ENCODE results near the gene SETD2.
A peak's percentile ranks its signal among the peaks of the same experiment; 100 is the strongest.

The SETD2 gene

GRCh38 chr3:46996689-46997452 lies 167.0 kb downstream of the SETD2 start:
- DNase-seq, result no peak

DNA sequence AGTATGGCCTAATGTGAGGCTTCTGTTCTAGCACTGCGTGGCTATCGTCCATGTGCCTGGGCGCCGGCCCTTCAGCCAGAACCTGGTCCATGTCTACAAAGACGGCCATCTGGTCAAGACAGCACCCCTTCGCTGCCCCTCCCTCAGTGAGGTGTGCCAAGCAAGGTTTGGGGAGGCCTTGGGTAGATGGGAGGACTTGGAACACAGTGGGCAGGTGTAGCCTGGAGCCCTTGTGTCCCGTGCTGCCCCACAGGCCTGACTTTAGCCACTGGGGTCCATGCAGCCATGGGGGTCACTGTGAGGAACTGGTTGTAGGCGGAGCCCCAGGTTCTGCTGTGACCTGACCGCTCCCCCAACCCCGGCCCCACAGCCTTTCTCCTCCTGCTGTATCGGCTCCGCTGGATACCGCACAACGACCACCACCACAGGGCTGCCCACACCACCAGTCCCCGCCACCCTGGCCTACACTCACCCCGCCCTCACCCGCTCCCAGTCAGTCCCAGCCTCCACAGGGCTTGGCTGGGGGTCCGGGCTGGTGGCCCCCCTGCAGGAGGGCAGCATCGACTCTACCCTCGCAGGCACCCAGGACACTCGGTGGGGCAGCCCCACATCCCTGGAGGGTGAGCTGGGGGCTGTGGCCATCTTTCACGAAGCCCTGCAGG lies 167.9 kb downstream of the SETD2 start:
- no peak for DNase-seq

DNA sequence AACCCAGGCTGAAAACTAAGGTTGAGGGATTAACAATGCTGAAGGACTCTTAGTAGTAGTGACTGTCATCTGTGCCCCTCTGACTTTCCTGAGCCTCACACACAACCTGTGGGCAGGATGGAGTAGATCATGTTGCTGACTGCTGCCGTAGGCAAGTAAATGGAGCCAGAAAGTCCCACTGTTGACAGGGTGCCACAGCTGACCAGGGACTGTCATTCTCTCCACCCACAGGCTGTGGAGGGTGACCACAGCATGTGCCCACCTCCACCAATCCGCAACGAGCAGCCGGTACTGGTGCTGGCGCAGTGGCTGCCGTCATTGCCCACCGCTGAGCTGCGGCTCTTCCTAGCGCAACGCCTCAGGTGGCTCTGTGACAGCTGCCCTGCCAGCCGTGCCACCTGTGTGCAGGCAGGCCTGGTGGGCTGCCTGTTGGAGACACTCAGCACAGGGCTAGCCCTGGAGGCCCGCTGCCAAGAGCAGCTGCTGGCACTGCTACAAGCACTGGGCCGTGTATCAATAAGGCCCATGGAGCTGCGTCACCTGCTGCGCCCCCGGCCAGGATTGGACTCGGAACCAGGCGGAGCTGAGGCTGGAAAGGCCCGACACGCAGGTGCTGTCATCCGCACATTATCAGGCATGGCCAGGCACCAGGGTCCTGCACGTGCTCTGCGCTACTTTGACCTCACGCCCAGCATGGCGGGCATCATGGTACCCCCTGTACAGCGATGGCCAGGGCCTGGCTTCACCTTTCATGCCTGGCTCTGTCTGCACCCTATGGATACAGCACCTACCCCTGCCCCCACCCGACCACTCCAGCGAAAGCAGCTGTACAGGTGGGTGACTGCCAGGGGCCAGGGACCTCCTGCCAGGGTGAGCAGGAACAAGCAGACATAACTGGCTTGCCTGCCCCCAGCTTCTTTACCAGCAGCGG lies 168.8 kb downstream of the SETD2 start:
- no peak for DNase-seq

DNA sequence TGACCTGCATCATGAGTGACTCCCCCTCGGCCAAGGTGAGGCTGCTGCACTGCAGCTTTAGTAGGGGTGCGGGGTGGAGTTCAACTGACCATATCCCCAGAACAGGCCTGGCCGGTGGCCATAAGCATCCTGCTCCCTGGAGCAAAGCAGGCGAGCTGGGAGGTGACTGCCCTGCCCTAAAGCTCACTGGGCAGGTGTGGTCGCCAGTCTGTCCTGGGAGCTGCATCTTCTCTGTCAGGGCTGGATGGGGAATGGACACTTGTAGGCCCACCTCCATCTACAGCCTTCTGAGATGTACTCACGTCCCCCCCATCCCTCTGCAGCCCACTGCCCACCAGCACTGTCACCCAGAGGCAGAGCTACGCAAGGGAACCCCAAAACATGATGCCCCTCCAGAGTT lies 169.9 kb downstream of the SETD2 start:
- no peak for DNase-seq

DNA sequence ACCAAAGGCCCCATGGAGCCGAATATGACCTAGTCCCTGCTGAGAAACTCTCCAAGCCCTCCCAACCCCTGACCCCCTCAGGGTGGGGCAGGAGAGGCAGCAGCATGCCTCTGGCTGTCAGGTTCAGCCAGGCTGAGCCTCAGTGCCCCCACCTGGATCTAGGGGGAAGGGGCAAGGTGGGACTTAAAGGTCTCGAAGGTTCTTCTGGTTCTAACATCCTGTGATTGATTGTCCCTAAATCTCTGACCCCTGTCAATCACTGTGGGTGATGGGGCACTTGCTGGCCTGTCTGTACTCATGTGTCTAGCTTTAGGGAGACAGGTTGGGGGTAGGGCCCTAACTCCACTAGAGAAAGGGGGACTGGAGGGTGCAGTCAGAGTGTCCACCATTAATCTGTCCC lies 170.6 kb downstream of the SETD2 start:
- no peak for DNase-seq

- DNase-seq, result no peak
These were observed 171.7 kb downstream of the SETD2 start for GRCh38 chr3:46992231-46992630.

GRCh38 chr3:46991406-46992165 lies 172.3 kb downstream of the SETD2 start:
- no peak for DNase-seq

DNA sequence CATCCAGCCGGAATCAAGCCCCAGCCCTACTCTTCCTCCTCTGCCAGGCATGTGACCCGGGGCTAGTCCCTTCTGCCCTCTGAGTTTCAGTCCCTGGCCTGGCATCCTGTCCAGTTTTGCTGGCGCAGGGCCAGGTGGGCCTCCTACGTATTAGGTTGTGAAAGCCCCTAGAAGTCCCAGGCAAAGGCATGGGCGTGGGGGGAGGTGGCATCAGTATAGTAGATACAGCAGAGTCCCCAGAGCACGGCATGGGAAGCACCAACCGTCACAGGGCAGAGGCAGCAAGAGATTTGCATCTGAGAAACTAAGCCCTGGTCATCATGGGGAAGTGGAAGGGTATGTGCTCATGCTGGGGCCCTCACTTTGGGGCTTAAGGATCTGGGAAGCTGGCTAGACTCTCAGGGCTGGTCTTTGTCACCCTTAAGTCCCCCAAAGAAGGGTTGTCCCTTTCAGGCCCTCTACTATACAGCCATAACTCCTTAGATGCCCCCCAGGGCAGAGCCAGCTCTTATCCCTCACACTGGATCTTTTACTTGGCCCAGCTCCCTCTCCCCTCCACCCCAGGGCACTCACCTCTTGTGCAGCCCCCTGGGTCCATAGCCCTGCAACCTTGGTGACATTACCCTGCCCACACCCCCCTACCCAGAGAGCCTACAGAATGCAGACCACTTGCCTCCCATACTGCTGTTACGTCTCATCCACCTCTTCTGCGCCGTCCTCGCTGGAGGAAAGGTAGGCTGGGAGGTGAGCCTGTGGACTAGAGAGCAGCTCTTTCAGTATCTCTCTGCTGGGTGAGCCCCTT lies 173.1 kb downstream of the SETD2 start:
- DNase-seq, result no peak

GRCh38 chr3:46989146-46989810 lies 174.6 kb downstream of the SETD2 start:
- DNase-seq, result no peak

DNA sequence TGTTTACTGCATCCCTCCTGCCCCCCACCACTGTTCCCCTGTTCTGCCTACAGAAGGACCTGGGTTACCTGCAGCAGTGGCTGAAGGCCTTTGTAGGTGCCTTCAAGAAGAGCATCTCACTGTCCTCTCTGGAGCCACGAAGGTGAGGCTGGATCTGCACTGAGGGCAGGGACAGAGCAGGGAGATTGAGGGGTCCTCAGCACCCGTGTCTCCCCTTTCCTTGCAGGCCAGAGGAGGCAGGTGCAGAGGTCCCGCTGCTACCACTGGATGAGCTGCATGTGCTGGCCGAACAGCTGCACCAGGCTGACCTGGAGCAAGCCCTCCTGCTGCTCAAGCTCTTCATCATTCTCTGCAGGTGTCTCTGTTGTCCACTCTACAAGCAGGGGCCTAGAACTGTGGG lies 175.3 kb downstream of the SETD2 start:
- DNase-seq, result no peak

GRCh38 chr3:46987743-46988401 lies 176.0 kb downstream of the SETD2 start:
- DNase-seq, result peak; percentile 96

GRCh38 chr3:46987319-46987742 lies 176.6 kb downstream of the SETD2 start:
- no peak for DNase-seq

- DNase-seq, result no peak
These were observed 177.1 kb downstream of the SETD2 start for GRCh38 chr3:46986782-46987310.

DNA sequence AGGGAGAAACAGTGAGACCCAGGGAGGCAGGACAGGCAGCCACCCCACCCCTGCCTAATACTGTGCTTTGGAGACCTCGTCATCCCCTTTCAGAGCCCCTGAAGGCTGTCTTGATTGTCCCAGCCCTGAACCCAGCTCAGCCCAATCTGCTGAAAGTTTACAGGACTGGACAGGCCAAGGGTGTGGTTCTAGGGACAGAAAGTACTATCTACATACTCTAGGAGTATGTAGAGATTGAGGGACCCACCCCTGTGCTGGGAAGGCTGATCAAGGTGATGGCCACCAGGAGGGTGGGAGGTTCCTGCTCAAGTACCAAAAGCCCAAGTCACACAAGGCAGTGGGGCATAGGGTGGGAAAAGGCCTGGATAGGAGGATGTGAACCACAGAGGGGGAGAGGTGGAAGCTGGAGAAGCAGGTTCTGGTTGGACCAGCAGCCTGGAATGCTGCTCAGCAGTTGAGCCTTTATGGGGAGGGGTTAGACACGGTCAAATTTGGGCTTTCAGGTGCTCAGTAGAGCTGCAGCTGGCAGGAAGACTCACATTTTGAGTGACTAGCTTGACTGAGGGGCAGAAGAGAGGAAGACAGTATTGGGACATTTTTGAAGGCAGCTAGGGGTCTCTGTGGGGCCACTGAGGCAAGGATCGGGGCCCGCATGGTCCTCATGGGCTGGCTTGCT lies 177.7 kb downstream of the SETD2 start:
- no peak for DNase-seq

GRCh38 chr3:46985588-46985987 lies 178.3 kb downstream of the SETD2 start:
- no peak for DNase-seq

- DNase-seq, result no peak
These were observed 179.1 kb downstream of the SETD2 start for GRCh38 chr3:46984591-46985459.

DNA sequence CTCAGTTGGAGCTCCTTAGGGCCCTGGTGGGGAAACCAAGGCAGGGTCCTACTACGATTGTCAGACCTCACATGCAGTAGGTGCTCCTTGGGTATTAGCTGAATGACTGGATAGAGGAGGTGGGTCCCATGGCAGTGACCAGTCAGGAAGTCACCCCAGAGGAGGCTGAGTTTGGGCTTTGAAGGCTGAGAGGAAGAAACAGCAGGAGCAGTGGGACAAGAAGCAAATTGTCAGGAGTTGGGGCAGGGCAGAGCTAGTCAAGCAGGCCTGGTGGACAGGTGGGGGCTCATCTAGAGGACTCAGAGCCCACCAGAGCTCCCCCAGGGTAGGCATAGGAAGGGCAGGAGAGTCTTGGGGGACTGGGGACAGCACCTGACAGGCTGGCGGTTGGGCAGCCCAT lies 181.4 kb downstream of the SETD2 start:
- no peak for DNase-seq

DNA sequence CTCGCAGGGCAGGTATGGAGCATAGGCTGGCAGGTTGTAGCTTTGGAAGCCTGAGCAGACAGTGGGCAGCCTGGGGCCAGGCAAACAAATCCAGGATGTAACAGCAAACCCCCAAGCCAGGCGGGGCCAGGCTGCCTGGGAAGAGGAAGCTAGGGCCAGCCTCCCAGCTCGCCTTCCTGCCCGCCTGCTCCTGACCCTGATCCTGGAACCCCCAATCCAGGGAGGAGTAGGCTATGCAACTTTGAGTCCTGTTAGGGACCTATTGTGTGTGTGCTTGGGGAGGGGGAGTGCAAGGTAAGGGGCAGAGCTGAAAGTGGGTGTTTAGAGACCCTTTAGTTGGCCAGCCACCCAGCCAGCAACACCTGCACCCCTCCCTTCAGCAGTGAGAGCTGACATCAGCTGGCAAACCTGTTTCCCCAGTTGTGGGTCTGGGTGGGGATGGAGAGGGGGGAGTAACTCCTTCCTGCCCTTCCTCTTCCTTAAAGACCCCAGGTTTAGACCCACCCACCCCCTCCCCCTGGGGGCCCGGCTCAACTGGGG lies 181.9 kb downstream of the SETD2 start:
- no peak for DNase-seq
